Heart left ventricle (tissue), 16 donors: Measurements from ENCODE around the gene KMT2A. TPM values are rescaled to one million over a fixed set of nuclear protein-coding genes. Genes with fewer than 3 reads are reported as not detected.

Source experiments
- ATAC-seq, 4 donors: fragments of 200-7000 bp; cut with Tn5 transposase; one replicate each; pipeline ENCODE4 v1.9.1; 2020 to 2022; ENCODE audit warnings: moderate library complexity in 4 of 4, mild to moderate bottlenecking in 3 of 4, moderate number of reproducible peaks in 1 of 4
- DNase-seq, 5 donors: peaks; one replicate each; pipeline ENCODE4 v3.0.0-alpha.2; 2020
- H3K27ac ChIP-seq, 12 donors: fragments of 200-600 bp; sonication (generic) in 4 of 12; one replicate each; pipeline versions ENCODE4 v1.5.0 to v1.8.0; 2016 to 2022; ENCODE audit warnings: mild to moderate bottlenecking in 2 of 12
- H3K27me3 ChIP-seq, 9 donors: fragments of 200-600 bp; sonication (generic) in 2 of 9; one replicate each; pipeline versions ENCODE4 v1.5.1 to v1.8.0; 2016 to 2022; ENCODE audit warnings: mild to moderate bottlenecking in 3 of 9
- H3K36me3 ChIP-seq, 9 donors: fragments of 200-600 bp; sonication (generic) in 2 of 9; one replicate each; pipeline versions ENCODE4 v1.5.0 to v1.8.0; 2018 to 2022; ENCODE audit warnings: mild to moderate bottlenecking in 2 of 9
- H3K4me1 ChIP-seq, 12 donors: fragments of 200-600 bp; sonication (generic) in 4 of 12; one replicate each; pipeline versions ENCODE4 v1.5.0 to v1.8.0; 2016 to 2022; ENCODE audit warnings: mild to moderate bottlenecking in 3 of 12
- H3K4me3 ChIP-seq, 12 donors: fragments of 200-600 bp; sonication (generic) in 4 of 12; one replicate each; pipeline versions ENCODE4 v1.5.0 to v1.8.0; 2017 to 2022; ENCODE audit warnings: mild to moderate bottlenecking in 9 of 12, moderate library complexity in 4 of 12
- H3K9me3 ChIP-seq, 12 donors: fragments of 200-600 bp; sonication (generic) in 4 of 12; one replicate each; pipeline versions ENCODE4 v1.5.0 to v1.8.0; 2016 to 2022; ENCODE audit warnings: mild to moderate bottlenecking in 1 of 12
- POLR2A ChIP-seq, 2 donors: fragments of 450-650 bp; IDR thresholded peaks; one replicate each; pipeline ENCODE4 v1.6.1; 2017; ENCODE audit warnings: antibody characterized with exemption in 2 of 2, mild to moderate bottlenecking in 2 of 2, moderate library complexity in 2 of 2
- WGBS, 4 donors: extraction: QIAGEN DNeasy Blood & Tissue Kit in 2 of 4; methylation state at CpG; one replicate each; pipeline versions ENCODE4 v1.1.5 to v1.1.7; 2013 to 2018; 5-methylcytosine and 5-hydroxymethylcytosine counted together
- intact Hi-C, 10 donors: fragments of 100-400 bp; cut with DNase I; formaldehyde crosslinking; loops; one replicate each; pipeline versions ENCODE4 v1.11.1 to v1.14.2; 2022
- polyA plus RNA-seq, 2 donors: library from polyadenylated mRNA; stranded (reverse); fragments of 200-250 nt; gene quantifications; one replicate each; pipeline ENCODE4 v1.2.3, GENCODE V29; 2013
- total RNA-seq, 9 donors: library from RNA; depleted of rRNA in 2 of 9; stranded (reverse); fragments of >200 nt in 2 of 9; fragmentation: NEBNext Ultra II Directional in 3 of 9; extraction: Animal tissue kit (Norgen Biotek cat#: 25700) in 3 of 9; gene quantifications; one replicate each; pipeline versions ENCODE4 v1.1.0 to v1.2.4, GENCODE V29; 2016 to 2023
- TF ChIP-seq, protein P1 (sequence below), 12 donors: fragments of 200-600 bp; sonication (generic) in 4 of 12; IDR thresholded peaks; one replicate each; pipeline versions ENCODE4 v1.5.0 to v1.8.0; 2018 to 2022; ENCODE audit warnings: antibody characterized with exemption in 12 of 12, mild to moderate bottlenecking in 5 of 12
- donor health status: ischemic (EF 13 %, LVEDD 7.1; RV severe dilation, severe dysfunction).
- donor health status: healthy with polysubstance abuse.
- donor health status: DM: no; HTN: yes; CAD: no.
- donor health status: DM: no; HTN: no; CAD: no.
- donor health status: ischemic (EF 25% LVEDD 6.9; RV normal size, moderate dysfunction).
- donor health status: ischemic (EF 25% LVEDD 5.7; RV mildly dilated, moderate dysfunction).
- donor health status: healthy.
- donor health status: DM: yes; HTN: yes; CAD: no.
- donor health status: ischemic (EF 35%, LVEDD 5.7; RV mildly dilated, moderate dysfunction).
- donor health status: nonischemic (EF 11% LVEDD 7.7; RV severe dilation, severe dysfunction).
- donor health status: DM: yes; HTN: yes; CAD: no.
- donor health status: PGD.
- donor health status: ischemic (EF 29% LVEDD 5.4; RV normal size, mild dysfunction).
- donor health status: nonischemic (EF 23%, LVEDD 6.1; RV moderate dilation, normal function).

KMT2A gene
- total and polyA plus RNA-seq, 11 donors = 9.9 to 117 (median 27.7) TPM

- H3K9me3 ChIP-seq = no peaks in the 10 kb centered on the region
- no peaks in the 10 kb centered on the region for H3K27me3 ChIP-seq
- peak within 1 kb of the TSS; percentile 90 to 99 (median 98) for H3K27ac ChIP-seq
- peaks cover 0 to 8% (median 0%) of the 10 kb centered on the region in 9 donors for H3K36me3 ChIP-seq
- peak within 1 kb of the TSS; percentile 55 to 100 (median 93) for H3K4me3 ChIP-seq
- WGBS, 4 donors = 0% methylated on average over 30 to 55 of the region's 55 CpGs
- intact Hi-C loops = loop anchor here in 4 of 10 donors (2.0 to 5.0 kb wide), 3 partner anchors 32 to 50 kb away; partner anchors contain the start of gene PHLDB1 (in 2 of the 4)
- ATAC-seq = peak; percentile 80 to 91 (median 86)
- TF ChIP-seq, protein P1, sequence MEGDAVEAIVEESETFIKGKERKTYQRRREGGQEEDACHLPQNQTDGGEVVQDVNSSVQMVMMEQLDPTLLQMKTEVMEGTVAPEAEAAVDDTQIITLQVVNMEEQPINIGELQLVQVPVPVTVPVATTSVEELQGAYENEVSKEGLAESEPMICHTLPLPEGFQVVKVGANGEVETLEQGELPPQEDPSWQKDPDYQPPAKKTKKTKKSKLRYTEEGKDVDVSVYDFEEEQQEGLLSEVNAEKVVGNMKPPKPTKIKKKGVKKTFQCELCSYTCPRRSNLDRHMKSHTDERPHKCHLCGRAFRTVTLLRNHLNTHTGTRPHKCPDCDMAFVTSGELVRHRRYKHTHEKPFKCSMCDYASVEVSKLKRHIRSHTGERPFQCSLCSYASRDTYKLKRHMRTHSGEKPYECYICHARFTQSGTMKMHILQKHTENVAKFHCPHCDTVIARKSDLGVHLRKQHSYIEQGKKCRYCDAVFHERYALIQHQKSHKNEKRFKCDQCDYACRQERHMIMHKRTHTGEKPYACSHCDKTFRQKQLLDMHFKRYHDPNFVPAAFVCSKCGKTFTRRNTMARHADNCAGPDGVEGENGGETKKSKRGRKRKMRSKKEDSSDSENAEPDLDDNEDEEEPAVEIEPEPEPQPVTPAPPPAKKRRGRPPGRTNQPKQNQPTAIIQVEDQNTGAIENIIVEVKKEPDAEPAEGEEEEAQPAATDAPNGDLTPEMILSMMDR (IDR thresholded peaks at IDR 0.05) = peak in 1 of 12 donors; percentile 6
- peak in 1 of 2 donors; percentile 58 for TF ChIP-seq POLR2A (IDR thresholded peaks at IDR 0.05)
- peaks cover 0 to 50% (median 37%) of the 10 kb centered on the region in 12 donors for H3K4me1 ChIP-seq
- peak; percentile 83 to 90 (median 86) for DNase-seq
Observed at GRCh38 chr11:118572061-118572980, 136.0 kb downstream of the KMT2A start, which contains the start of gene ARCN1. Gene ARCN1 (plus strand): TSS chr11:118572409. CDS start chr11:118572548, 139 bp downstream.

DNA sequence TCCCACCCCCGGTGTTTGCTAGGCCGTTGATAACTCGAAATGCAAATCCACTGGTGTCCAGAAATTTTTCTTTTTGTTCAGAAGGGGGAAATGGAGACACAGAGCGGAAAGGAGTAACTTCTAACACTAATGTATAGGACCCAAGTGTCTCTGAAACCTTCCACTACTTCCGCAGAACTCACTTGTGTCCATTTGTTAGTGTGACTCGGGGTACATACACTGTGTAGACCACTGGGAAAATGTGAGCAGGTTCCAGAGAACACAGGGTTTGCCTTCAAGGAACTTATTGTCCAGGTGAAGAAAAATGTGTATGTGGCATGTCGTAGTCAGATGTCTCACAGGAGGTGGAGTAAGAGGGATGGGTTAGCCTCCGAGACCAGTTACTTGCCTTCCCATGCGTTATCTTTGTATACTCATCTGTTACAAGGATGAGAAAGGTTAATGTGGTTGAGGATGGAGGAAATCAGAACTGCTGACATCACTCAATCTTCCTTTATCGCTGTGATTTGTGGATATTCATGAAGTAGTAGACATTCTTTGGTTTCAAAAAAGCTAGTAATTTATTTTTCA is 136.8 kb downstream of the KMT2A start:
- DNase-seq (no peak), ATAC-seq (peak in 3 of 4 donors; percentile 24 to 45 (median 27))
- peak overlapping the region; percentile 90 to 99 (median 98) for H3K27ac ChIP-seq
- no peaks in the 10 kb centered on the region for H3K27me3 ChIP-seq
- H3K4me1 ChIP-seq = peaks cover 0 to 57% (median 40%) of the 10 kb centered on the region in 12 donors
- H3K36me3 ChIP-seq = peaks cover 0 to 8% (median 0%) of the 10 kb centered on the region in 9 donors
- intact Hi-C loops = loop anchor here in 4 of 10 donors (2.0 to 5.0 kb wide), 3 partner anchors 32 to 49 kb away; partner anchors contain the start of gene PHLDB1 (in 2 of the 4)
- H3K9me3 ChIP-seq = no peaks in the 10 kb centered on the region
- WGBS, 4 donors = 2 to 3% (median 2%) methylated on average over 10 of the region's 10 CpGs
- H3K4me3 ChIP-seq = peak overlapping the region; percentile 55 to 100 (median 93)
- no peak for TF ChIP-seq POLR2A (IDR thresholded peaks at IDR 0.05)
- TF ChIP-seq, protein P1 (IDR thresholded peaks at IDR 0.05) = no peak

GRCh38 chr11:118574636-118575035 is 138.3 kb downstream of the KMT2A start:
- intact Hi-C loops = loop anchor here in 3 of 10 donors (5.0 kb wide), 2 partner anchors 33 to 48 kb away; partner anchors contain the start of gene PHLDB1 (in 2 of the 3)
- ATAC-seq = no peak
- peak overlapping the region in 8 of 12 donors; percentile 2 to 100 (median 79) for H3K4me3 ChIP-seq

More at GRCh38 chr11:118574636-118575035, 138.3 kb downstream of the KMT2A start:
- TF ChIP-seq POLR2A (IDR thresholded peaks at IDR 0.05) = no peak
- Histone ChIP-seq H3K27me3 (no peaks in the 10 kb centered on the region), H3K9me3 (no peaks in the 10 kb centered on the region), H3K4me1 (peaks cover 0 to 72% (median 46%) of the 10 kb centered on the region in 12 donors), H3K27ac (no peak overlapping the region), H3K36me3 (peaks cover 0 to 10% (median 0%) of the 10 kb centered on the region in 9 donors)
- DNase-seq = no peak
- WGBS, 4 donors = 82 to 91% (median 90%) methylated on average over 7 of the region's 7 CpGs

Other genes starting within 250 kb of the KMT2A start
- gene JAML, start 211.5 kb upstream of the KMT2A start, total RNA-seq = 10 to 100 TPM in 2 of 9 donors, 1 to 10 TPM in 6, under 1 TPM in 1; 0.90 to 18.4 (median 2.0) TPM
- 1 to 10 TPM; 1.4 to 1.6 TPM for gene JAML, start 211.5 kb upstream of the KMT2A start, polyA plus RNA-seq
- gene MPZL3, start 184.1 kb upstream of the KMT2A start, total RNA-seq = 1 to 10 TPM; 1.3 to 6.2 (median 3.3) TPM
- gene MPZL3, start 184.1 kb upstream of the KMT2A start, polyA plus RNA-seq = 1 to 10 TPM; 1.3 to 4.2 TPM
- gene MPZL2, start 172.2 kb upstream of the KMT2A start, total RNA-seq = 10 to 100 TPM in 7 of 9 donors, 1 to 10 TPM in 2; 8.3 to 29.6 (median 13.2) TPM
- 1 to 10 TPM; 7.4 to 7.7 TPM for gene MPZL2, start 172.2 kb upstream of the KMT2A start, polyA plus RNA-seq
- 10 to 100 TPM in 1 of 9 donors, 1 to 10 TPM in 1, under 1 TPM in 6, not detected in 1; 0.17 to 12.0 (median 0.57) TPM for gene CD3E, start 131.8 kb upstream of the KMT2A start, total RNA-seq
- under 1 TPM; 0.25 to 0.38 TPM for gene CD3E, start 131.8 kb upstream of the KMT2A start, polyA plus RNA-seq
- 10 to 100 TPM in 1 of 9 donors, 1 to 10 TPM in 3, not detected in 5; 1.5 to 11.2 (median 3.6) TPM for gene CD3D, start 93.8 kb upstream of the KMT2A start, total RNA-seq
- under 1 TPM; 0.38 to 0.55 TPM for gene CD3D, start 93.8 kb upstream of the KMT2A start, polyA plus RNA-seq
- gene CD3G, start 92.1 kb upstream of the KMT2A start, total RNA-seq = 1 to 10 TPM in 2 of 9 donors, under 1 TPM in 4, not detected in 3; 0.26 to 4.3 (median 0.41) TPM
- under 1 TPM in 1 of 2 donors, not detected in 1; 0.10 TPM for gene CD3G, start 92.1 kb upstream of the KMT2A start, polyA plus RNA-seq
- gene UBE4A, start 76.9 kb upstream of the KMT2A start, total RNA-seq = 10 to 100 TPM; 35.6 to 50.3 (median 40.9) TPM
- gene UBE4A, start 76.9 kb upstream of the KMT2A start, polyA plus RNA-seq = 10 to 100 TPM; 13.0 to 23.4 TPM
- 100 to 1,000 TPM in 8 of 9 donors, 10 to 100 TPM in 1; 96.4 to 702 (median 559) TPM for gene ATP5MG, start 34.9 kb upstream of the KMT2A start, total RNA-seq
- gene ATP5MG, start 34.9 kb upstream of the KMT2A start, polyA plus RNA-seq = 100 to 1,000 TPM; 299 to 843 TPM
- gene TTC36, start 91.0 kb downstream of the KMT2A start, total RNA-seq = 1 to 10 TPM in 4 of 9 donors, under 1 TPM in 3, not detected in 2; 0.37 to 3.1 (median 1.1) TPM
- under 1 TPM in 1 of 2 donors, not detected in 1; 0.23 TPM for gene TTC36, start 91.0 kb downstream of the KMT2A start, polyA plus RNA-seq
- gene TMEM25, start 94.7 kb downstream of the KMT2A start, total RNA-seq = 10 to 100 TPM in 5 of 9 donors, 1 to 10 TPM in 4; 7.3 to 26.8 (median 10.8) TPM
- gene TMEM25, start 94.7 kb downstream of the KMT2A start, polyA plus RNA-seq = 1 to 10 TPM; 3.9 to 6.9 TPM
- 10 to 100 TPM; 14.7 to 39.0 (median 21.7) TPM for gene IFT46, start 129.4 kb downstream of the KMT2A start, total RNA-seq
- 10 to 100 TPM; 22.9 to 29.1 TPM for gene IFT46, start 129.4 kb downstream of the KMT2A start, polyA plus RNA-seq
- 100 to 1,000 TPM in 4 of 9 donors, 10 to 100 TPM in 5; 87.6 to 127 (median 99.6) TPM for gene ARCN1, start 135.9 kb downstream of the KMT2A start, total RNA-seq
- 100 to 1,000 TPM in 1 of 2 donors, 10 to 100 TPM in 1; 53.1 to 107 TPM for gene ARCN1, start 135.9 kb downstream of the KMT2A start, polyA plus RNA-seq
- gene PHLDB1, start 171.1 kb downstream of the KMT2A start, total RNA-seq = 100 to 1,000 TPM in 7 of 9 donors, 10 to 100 TPM in 2; 86.0 to 124 (median 113) TPM
- 100 to 1,000 TPM; 104 to 129 TPM for gene PHLDB1, start 171.1 kb downstream of the KMT2A start, polyA plus RNA-seq
- gene TREH, start 243.2 kb downstream of the KMT2A start, total RNA-seq = not detected
- 1 to 10 TPM in 1 of 2 donors, under 1 TPM in 1; 0.17 to 1.7 TPM for gene TREH, start 243.2 kb downstream of the KMT2A start, polyA plus RNA-seq